K562 (cell line): ENCODE data around the gene LSM4.

Source experiments
- ATF2 ChIP-seq: sonication (generic); formaldehyde crosslinking; IDR thresholded peaks from 2 replicates; pipeline ENCODE4 v1.8.1; 2022; ENCODE audit warnings: missing genetic modification reagents
- CTCF ChIP-seq, 3 experiments: IDR thresholded peaks in 2 of 3; conservative IDR thresholded peaks in 1 of 3; 2 replicates each; pipeline ENCODE4 v1.5.1; 2011 to 2012; ENCODE audit warnings: low read length in 3 of 3, mild to moderate bottlenecking in 3 of 3, control low read depth in 2 of 3, improper control_type of control experiment in 1 of 3, inconsistent platforms in 1 of 3, low read depth in 1 of 3, mixed read lengths in 1 of 3, moderate library complexity in 1 of 3; ENCODE audit not compliant: insufficient read depth in 2 of 3
- ETV5 ChIP-seq: sonication (generic); formaldehyde crosslinking; IDR thresholded peaks from 2 replicates; pipeline ENCODE4 v1.4.0; 2020; ENCODE audit warnings: low read depth, mild to moderate bottlenecking, missing genetic modification reagents
- FIP1L1 ChIP-seq: fragments of 200-400 bp; formaldehyde crosslinking; IDR thresholded peaks from 2 replicates; pipeline ENCODE4 v1.6.1; 2018; ENCODE audit warnings: mild to moderate bottlenecking, low read depth, low read length; ENCODE audit not compliant: poor library complexity, severe bottlenecking
- FOSL1 ChIP-seq: fragments of 200-800 bp; sonication (Bioruptor generic); conservative IDR thresholded peaks from 2 replicates; pipeline ENCODE4 v1.6.1; 2016; ENCODE audit warnings: missing genetic modification characterization, missing compliant biosample characterization
- HNRNPH1 ChIP-seq: fragments of 200-400 bp; formaldehyde crosslinking; optimal IDR thresholded peaks from 2 replicates; pipeline ENCODE3; 2017; ENCODE audit warnings: low read depth, mild to moderate bottlenecking, low read length, moderate library complexity
- NFRKB ChIP-seq: fragments of 450-650 bp; IDR thresholded peaks from 2 replicates; pipeline ENCODE4 v1.6.1; 2016; ENCODE audit warnings: low read depth
- NFYB ChIP-seq: IDR thresholded peaks from 2 replicates; pipeline ENCODE4 v1.6.1; 2011; ENCODE audit warnings: mild to moderate bottlenecking, moderate library complexity; ENCODE audit not compliant: insufficient read length; ENCODE audit errors: extremely low read depth
- REST ChIP-seq, 2 experiments: fragments of 450-650 bp; formaldehyde crosslinking in 1 of 2; IDR thresholded peaks; 2 replicates each; pipeline versions ENCODE4 v1.4.0 to v1.6.1; 2014 to 2020; ENCODE audit warnings: mild to moderate bottlenecking in 2 of 2, borderline replicate concordance in 1 of 2, low read depth in 1 of 2
- USF2 ChIP-seq: sonication (generic); formaldehyde crosslinking; IDR thresholded peaks from 2 replicates; pipeline ENCODE4 v1.5.0; 2020; ENCODE audit warnings: missing genetic modification reagents
- ZBED1 ChIP-seq: IDR thresholded peaks from 2 replicates; pipeline ENCODE4 v1.6.1; 2014
- ZNF584 ChIP-seq: fragments of 200-800 bp; sonication (Bioruptor generic); IDR thresholded peaks from 2 replicates; pipeline ENCODE4 v1.6.1; 2016; ENCODE audit warnings: low read depth, mild to moderate bottlenecking, missing genetic modification characterization, missing compliant biosample characterization
- ZNF707 ChIP-seq: fragments of 250-450 bp; sonication (Bioruptor Pico); conservative IDR thresholded peaks from 2 replicates; pipeline ENCODE4 v1.8.0; 2022; ENCODE audit warnings: inconsistent platforms, mild to moderate bottlenecking, moderate library complexity
- ZNF780A ChIP-seq: fragments of 250-450 bp; sonication (Bioruptor Pico); IDR thresholded peaks from 2 replicates; pipeline ENCODE4 v1.5.0; 2021; ENCODE audit warnings: mild to moderate bottlenecking

GRCh38 chr19:18292810-18293641 lies 29.9 kb downstream of the LSM4 start:
- TF ChIP-seq CTCF (IDR thresholded peaks at IDR 0.05 in 2 of 3, conservative IDR thresholded peaks at IDR 0.05 in 1 of 3; ENCODE audit: insufficient read depth in 2 of 3, low read depth in 1 of 3, low read length in 3 of 3) (peak in 2 of 3 experiments; percentile 1 to 10; a peak in 1 of 6 replicates), ZBED1 (no peak), HNRNPH1 (no peak), NFYB (peak; percentile 15), FOSL1 (no peak), ATF2 (CRISPR knock-in tag) (no peak), USF2 (CRISPR knock-in tag) (no peak), ZNF707 (CRISPR knock-in tag) (no peak), FIP1L1 (no peak), NFRKB (peak; percentile 35; the same call in 1 of the 2 replicates), ZNF780A (no peak), REST (IDR thresholded peaks at IDR 0.05; ENCODE audit: borderline replicate concordance) (no peak), REST (CRISPR knock-in tag; IDR thresholded peaks at IDR 0.05; ENCODE audit: low read depth) (no peak), ETV5 (CRISPR knock-in tag) (no peak), ZNF584 (CRISPR knock-in tag) (0 out of 2 replicates have a peak, but pooled peaks have one; percentile 43)
